Fibroblast of gingiva (primary cell): ENCODE data around the gene FGF11.
"Not testable (repeated sequence)": the region's sequence is repeated elsewhere in the genome, so short reads cannot be mapped to it uniquely, and the experiment has no call there.

Source experiments
- DNase-seq: peaks from one replicate; pipeline ENCODE4 v3.0.0-alpha.2; 2011; ENCODE audit warnings: low read depth

FGF11 gene

GRCh38 chr17:7479213-7480088, 40.1 kb downstream of the FGF11 start, which contains the start of gene ZBTB4:
Gene ZBTB4 (minus strand): TSS chr17:7479631. CDS start chr17:7466801, 12,830 bp downstream.
- DNase-seq = peak; percentile 46

GRCh38 chr17:7480089-7480384, 40.7 kb downstream of the FGF11 start:
- DNase-seq = no peak

- DNase-seq = not testable (repeated sequence)
Observed at GRCh38 chr17:7481275-7481674, 42.0 kb downstream of the FGF11 start, which contains the start of gene SLC35G6. Gene SLC35G6 (plus strand): TSS chr17:7481446. CDS start chr17:7481517, 71 bp downstream.

- DNase-seq = not testable (repeated sequence)
Observed at GRCh38 chr17:7481842-7482741, 42.8 kb downstream of the FGF11 start.

- DNase-seq = not testable (repeated sequence)
Observed at GRCh38 chr17:7482742-7483088, 43.4 kb downstream of the FGF11 start.

GRCh38 chr17:7483255-7484066, 44.1 kb downstream of the FGF11 start:
- DNase-seq = peak; percentile 98

- DNase-seq = peak; percentile 99
Observed at GRCh38 chr17:7484067-7484918, 45.0 kb downstream of the FGF11 start, which contains the start of gene POLR2A. Gene POLR2A (plus strand): TSS chr17:7484366.

- DNase-seq = no peak
Observed at GRCh38 chr17:7484919-7485377, 45.6 kb downstream of the FGF11 start.

GRCh38 chr17:7486181-7486580, 46.9 kb downstream of the FGF11 start:
- DNase-seq = peak; percentile 79

GRCh38 chr17:7490144-7490543, 50.8 kb downstream of the FGF11 start:
- no peak for DNase-seq

- no peak for DNase-seq
Observed at GRCh38 chr17:7491583-7491982, 52.3 kb downstream of the FGF11 start.

GRCh38 chr17:7493941-7494340, 54.6 kb downstream of the FGF11 start:
- no peak for DNase-seq
